ENCODE results near the gene GPRC5C.

GRCh38 chr17:74448756-74449155 is 16.9 kb downstream of the GPRC5C start:
- TF ChIP-seq ZBTB8A (tag by site-specific recombination; IDR thresholded peaks at IDR 0.05) (no peak), ELK4 (IDR thresholded peaks at IDR 0.05; ENCODE audit: borderline replicate concordance, low read depth, low read length) (no peak)
